ENCODE measurements around the gene GARIN3.

DNA sequence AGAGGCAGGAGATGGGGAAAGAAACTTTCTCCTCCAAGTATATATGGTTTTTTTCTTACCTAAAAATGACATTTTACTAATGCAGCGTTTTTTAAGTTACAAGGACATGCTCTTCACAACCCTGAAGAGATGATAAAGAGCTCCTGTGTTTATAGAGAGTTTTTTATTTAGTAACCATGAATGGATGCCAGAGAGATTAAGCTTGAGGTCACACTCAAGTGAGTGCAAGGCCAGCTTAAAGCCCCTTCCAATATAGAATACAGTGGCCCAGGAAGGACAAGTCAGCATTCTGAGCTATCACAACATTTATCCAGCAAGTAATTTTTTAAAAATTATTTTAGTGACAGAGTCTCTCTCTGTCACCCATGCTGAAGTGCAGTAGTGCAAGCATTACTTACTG lies 50.6 kb downstream of the GARIN3 start:
- TF ChIP-seq SUZ12 (IDR thresholded peaks at IDR 0.05; ENCODE audit: extremely low read depth, insufficient read depth, insufficient read length) (no peak), YY1 (IDR thresholded peaks at IDR 0.05; ENCODE audit: insufficient read depth, insufficient read length) (no peak)
